ENCODE data around the gene BPTF.
A peak's percentile ranks its signal among the peaks of the same experiment; 100 is the strongest.
"Not testable (repeated sequence)": the region's sequence is repeated elsewhere in the genome, so short reads cannot be mapped to it uniquely, and the experiment has no call there.

BPTF gene

GRCh38 chr17:67824735-67825626, at the start of gene BPTF:
Gene BPTF, plus strand, starts transcription at chr17:67825503. Its CDS starts 222 bp downstream, at chr17:67825725.
- DNase-seq, result peak; percentile 83

GRCh38 chr17:67779098-67779672, 46.1 kb upstream of the BPTF start:
- no peak for DNase-seq

DNA sequence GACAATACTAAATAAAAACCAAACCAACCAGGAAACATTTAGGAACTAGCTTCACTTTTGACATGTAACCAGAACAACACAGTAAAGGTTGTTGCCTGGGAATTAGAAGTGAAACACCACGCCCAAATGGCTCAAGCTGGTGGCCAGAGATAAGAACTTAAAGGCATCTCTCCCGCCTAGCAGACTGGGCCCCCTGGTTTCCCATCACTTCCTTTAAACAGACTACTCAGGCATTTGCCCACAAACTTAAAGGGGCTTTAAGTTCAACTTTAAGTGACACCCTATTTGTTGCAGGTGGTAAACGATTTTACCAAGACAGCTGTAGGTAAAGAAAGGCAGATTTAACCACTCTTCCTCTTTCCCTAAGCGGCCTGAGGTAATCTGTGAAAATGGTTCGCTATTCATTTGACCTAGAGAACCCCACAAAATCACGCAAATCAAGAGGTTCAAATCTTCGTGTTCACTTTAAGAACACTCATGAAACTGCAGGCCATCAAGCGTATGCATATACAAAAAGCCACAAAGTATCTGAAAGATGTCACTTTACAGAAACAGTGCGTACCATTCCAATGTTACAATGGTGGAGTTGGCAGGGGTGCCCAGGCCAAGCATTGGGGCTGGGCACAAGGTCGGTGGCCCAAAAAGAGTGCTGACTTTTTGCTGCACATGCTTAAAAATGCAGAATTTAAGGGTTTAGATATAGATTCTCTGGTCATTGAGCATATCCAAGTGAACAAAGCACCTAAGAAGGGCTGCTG, 40.8 kb upstream of the BPTF start:
- DNase-seq, result no peak

DNA sequence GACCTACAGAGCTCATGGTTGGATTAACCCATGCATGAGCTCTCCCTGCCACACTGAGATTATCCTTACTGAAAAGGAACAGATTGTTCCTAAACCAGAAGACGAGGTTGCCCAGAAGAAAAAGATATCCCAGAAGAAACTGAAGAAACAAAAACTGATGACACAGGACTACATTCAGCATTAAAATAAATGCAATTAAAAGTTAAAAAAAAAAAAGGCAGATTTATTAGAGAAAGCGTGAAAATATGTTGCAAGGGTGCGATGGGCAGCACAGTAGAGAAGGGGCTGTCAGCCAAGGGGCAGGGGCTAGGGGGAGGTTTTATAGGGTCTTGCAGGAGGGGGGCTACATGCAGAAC, 40.2 kb upstream of the BPTF start:
- DNase-seq, result no peak

- no peak for DNase-seq
Observed at GRCh38 chr17:67785504-67785903, 39.8 kb upstream of the BPTF start.

DNA sequence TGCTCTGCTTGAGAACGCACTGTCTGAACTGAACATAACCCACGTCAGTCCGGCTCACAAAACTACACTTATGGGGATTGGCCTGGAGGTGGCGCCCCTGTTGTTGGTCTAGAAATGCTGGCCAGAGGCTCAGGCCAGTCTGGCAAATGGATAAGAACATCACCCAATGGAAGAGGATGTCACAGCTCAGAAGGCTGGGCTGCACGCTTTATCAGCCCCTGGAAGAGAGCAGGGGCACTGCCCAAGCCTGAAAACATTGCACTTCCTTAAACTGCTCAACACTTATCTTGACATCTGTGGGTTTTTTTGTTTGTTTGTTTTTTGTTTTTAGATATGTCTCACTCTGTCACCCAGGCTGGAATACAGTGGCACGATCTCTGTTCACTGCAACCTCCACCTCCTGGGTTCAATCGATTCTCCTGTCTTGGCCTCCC, 24.8 kb upstream of the BPTF start:
- DNase-seq, result peak; percentile 9

DNA sequence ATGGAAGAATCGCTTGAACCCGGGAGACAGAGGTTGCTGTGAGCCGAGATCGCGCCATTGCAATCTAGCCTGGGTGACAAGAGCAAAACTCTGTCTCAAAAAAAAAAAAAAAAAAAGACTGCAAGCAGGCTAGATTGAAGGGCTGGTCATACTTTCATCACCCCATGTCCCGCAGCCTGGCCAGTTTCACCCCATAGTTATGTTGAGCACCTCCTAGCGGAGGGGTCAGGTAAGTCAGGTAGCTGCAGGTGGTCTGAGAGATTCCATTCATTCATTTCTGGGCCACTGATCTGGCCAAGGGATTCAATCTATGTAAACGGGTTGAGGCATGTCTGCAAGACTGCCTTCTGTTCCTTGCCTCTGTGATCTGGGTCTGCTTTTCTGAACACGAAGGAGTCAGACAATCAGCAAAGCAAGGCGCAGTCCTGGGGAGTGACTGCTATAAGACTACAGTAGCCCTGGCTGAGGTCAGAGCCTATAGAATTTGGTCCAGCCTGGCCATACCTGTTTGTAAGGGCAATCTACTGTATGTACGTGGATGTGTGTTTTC, 23.6 kb upstream of the BPTF start:
- DNase-seq, result no peak

- DNase-seq, result no peak
Observed at GRCh38 chr17:67810464-67810863, 14.8 kb upstream of the BPTF start.

DNA sequence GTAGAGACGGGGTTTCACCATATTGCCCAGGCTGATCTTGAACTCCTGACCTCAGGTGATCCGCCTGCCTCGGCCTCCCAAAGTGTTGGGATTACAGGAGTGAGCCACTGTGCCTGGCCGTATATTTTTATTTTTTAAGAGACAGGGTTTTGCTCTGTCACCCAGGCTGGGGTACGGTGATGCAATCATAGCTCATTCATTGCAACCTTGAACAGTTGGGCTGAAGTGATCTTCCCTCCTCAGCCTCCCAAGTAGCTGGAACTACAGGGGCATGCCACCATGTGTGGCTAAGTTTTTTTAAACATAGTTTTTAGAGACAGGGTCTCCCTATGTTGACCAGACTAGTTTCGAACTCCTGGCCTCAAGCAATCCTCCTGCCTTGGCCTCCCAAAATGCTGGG, 12.9 kb upstream of the BPTF start:
- not testable (repeated sequence) for DNase-seq

DNA sequence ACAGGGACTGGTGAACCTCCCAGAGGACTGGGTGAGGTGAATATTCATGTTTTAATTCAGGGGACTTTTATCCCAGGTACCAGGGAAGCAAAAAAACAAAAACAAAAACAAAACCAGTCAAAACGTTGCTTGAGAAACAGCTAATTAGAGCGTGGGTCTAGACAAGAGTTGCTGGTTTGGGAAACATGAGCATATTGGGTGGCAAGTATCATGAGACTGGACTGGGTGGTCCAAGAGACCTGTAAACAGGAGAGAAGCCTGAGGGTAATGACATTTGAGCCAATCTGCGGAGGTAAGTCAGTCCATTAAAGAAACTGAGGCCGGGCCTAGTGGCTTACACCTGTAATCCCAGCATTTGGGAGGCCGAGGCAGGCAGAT, 11.5 kb upstream of the BPTF start:
- DNase-seq, result no peak

DNA sequence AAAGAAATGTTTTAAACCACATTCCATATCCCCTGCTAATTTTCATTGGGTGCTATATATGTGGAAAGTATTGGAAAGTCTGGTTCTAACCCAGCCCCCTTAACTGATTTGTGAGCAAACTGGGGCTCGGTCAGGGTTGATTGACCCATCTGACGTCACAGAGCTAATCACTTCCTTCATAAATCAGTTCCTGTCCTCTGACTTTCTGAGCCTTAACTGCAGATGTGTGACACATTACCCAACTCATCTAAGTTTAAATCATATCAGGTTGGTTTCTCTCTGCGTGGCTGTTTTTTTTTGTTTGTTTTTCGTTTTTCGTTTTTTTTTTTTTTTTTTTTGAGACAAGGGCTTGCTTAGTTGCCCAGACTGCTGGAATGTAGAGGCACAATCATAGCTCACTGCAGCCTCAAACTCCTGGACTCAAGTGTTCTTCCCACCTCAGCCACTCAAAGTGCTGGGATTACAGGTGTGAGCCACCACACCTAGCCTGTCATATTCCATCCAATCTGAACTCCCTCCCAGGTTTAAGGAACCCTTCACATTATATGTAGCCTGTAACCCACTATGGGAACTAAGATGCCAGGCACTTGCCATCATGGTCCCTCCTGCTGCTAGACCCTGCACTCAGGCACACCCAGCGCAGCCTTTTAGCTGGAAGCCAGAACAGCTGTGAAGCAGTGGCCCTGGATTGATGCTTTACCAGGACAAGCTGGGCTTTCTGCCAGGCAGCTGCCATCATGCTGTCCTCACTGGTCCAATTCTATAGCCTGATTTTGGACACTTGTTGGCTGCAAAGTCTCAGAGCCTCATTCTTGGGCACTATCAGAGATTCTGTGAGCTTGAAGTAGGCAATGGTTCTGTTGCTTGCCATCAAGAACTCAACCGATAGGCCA, 6.9 kb upstream of the BPTF start:
- no peak for DNase-seq

GRCh38 chr17:67819722-67820121, 5.6 kb upstream of the BPTF start:
- no peak for DNase-seq

DNA sequence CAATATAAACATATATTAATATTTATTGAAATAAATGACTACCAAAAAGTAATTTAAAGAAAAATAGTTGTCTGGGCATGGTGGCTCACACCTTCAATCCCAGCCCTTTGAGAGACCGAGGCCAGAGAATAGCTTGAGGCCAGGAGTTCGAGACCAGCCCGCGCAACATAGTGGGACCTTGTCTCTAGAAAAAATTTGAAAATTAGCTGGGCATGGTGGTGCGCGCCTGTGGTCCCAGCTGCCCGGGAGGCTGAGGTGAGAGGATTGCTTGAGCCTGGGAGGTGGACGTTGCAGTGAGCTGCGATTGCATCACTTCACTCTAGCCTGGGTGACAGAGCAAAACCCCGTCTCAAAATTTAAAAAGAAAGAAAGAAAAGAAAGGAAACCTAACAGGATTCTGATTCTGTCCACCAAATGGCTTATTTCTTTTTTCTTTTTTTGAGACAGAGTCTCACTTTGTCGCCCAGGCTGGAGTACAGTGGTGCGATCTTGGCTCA, 3.4 kb upstream of the BPTF start:
- DNase-seq, result no peak

- DNase-seq, result peak; percentile 33
Observed at GRCh38 chr17:67825627-67826601, 611 bp downstream of the BPTF start.

DNA sequence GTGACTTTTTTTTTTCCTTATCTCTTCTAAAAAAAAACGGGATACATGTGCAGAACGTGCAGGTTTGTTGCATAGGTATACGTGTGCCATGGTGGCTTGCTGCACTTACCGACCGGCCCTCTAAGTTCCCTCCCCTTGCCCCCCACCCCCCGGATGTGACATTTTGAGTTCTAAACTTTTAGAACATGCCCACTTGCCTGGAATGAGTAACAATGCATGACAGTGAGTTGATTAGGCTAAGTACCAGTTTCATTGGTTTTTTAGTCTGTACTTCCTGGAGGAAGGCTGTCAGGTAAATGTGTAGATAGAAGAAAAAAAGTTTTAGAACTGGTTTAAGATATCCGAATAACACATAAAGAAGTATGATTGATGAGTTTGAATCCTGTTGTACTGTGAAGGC, 4.0 kb downstream of the BPTF start:
- peak; percentile 15 for DNase-seq

DNA sequence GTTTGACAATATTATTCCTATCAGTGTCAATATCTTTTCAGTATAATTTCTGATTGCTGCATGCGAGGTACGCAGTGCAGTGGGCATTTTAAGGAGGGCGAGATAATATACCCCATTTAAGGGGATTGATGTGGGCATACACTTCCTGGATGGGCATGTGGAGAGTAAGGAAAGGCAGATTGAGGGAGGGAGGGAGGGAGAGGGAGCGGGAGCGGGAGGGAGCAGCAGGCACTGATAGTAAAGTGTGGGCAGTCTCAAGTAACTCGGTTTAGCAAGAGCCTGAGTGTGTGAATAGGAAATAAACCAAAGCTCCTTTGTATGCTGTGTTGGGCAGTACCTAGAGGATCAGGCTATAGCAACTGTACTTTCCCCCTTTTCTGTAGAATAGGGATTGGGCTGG, 5.1 kb downstream of the BPTF start:
- no peak for DNase-seq

- no peak for DNase-seq
Observed at GRCh38 chr17:67831268-67831667, 6.0 kb downstream of the BPTF start.

DNA sequence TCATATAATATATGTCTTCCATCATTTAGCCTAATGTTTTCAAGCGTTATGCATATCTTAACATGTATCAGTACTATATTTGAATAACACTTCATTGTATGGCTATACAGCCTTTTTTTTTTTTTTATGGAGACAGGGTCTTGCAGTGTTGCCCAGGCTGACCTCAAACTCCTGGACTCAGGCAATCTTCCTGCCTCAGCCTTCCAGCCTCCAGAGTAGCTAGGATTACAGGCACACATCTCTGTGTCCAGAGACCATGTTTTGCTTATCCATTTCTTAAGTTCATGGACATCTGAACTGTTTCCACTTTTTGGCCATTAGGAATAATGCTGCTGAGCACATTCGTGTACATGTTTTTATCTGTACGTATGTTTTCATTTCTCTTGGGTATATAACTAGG, 7.8 kb downstream of the BPTF start:
- no peak for DNase-seq

DNA sequence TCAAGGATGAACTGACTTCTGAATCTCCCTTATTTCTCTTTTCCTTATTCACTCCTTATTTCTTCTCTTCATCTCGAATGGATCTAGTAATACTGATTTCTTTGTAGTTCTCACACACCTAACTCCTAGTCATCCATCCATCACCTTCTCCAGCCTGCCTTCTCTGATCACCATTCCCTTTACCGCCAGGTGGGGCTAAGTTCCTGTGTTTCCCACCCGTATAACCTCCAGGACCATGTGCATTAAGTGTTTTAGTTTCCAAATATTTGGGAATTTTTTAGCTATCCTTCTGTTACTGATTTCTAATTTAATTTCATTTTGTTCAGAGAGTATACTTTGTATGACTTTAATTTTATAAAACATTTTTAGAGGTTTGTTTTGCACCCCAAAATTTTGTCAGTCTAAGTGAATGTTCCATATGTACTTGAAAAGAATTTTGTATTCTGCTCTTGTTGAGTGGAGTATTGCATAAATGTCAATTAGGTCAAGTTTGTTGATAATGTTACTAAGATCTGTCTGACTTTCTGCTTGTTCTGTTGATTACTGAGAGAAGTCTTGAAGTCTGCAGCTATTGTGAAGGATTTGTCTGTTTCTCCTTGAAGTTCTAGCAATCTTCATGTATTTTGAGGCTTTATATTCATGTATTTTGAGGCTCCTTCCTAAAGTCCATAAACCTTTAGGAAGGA, 8.8 kb downstream of the BPTF start:
- DNase-seq, result no peak

- DNase-seq, result no peak
Observed at GRCh38 chr17:67834634-67835033, 9.3 kb downstream of the BPTF start.
